HepG2 (cell line): ENCODE results near the gene AK4.

Experiments used
- CREB1 ChIP-seq, 2 experiments: fragments of 450-650 bp in 1 of 2; IDR thresholded peaks; 2 replicates each; pipeline ENCODE4 v1.6.1; 2016 to 2017; ENCODE audit warnings: control low read depth in 1 of 2, mild to moderate bottlenecking in 1 of 2, missing compliant biosample characterization in 1 of 2, missing genetic modification characterization in 1 of 2
- GABPA ChIP-seq, 2 experiments: IDR thresholded peaks; 2 replicates each; pipeline ENCODE4 v1.6.1; 2011 to 2016; ENCODE audit warnings: low read depth in 2 of 2, low read length in 1 of 2, missing biosample characterization in 1 of 2, missing genetic modification characterization in 1 of 2
- JUN ChIP-seq: sonication (generic); formaldehyde crosslinking; IDR thresholded peaks from 2 replicates; pipeline ENCODE4 v1.4.0; 2020; ENCODE audit warnings: mild to moderate bottlenecking, missing genetic modification reagents
- MTF1 ChIP-seq: sonication (generic); formaldehyde crosslinking; IDR thresholded peaks from 2 replicates; pipeline ENCODE4 v1.5.0; 2020; ENCODE audit warnings: missing genetic modification reagents
- NFYB ChIP-seq: sonication (generic); formaldehyde crosslinking; IDR thresholded peaks from 2 replicates; pipeline ENCODE4 v1.4.0; 2020; ENCODE audit warnings: missing genetic modification reagents
- RERE ChIP-seq: IDR thresholded peaks from 2 replicates; pipeline ENCODE4 v1.6.1; 2016; ENCODE audit warnings: low read depth, missing genetic modification reagents, missing compliant biosample characterization
- TCF12 ChIP-seq, 2 experiments: fragments of 450-650 bp in 1 of 2; sonication (generic) in 1 of 2; formaldehyde crosslinking in 1 of 2; IDR thresholded peaks; 2 replicates each; pipeline versions ENCODE4 v1.6.1 to v1.8.0; 2017 to 2022; ENCODE audit warnings: antibody characterized with exemption in 1 of 2, mild to moderate bottlenecking in 1 of 2, missing genetic modification reagents in 1 of 2, moderate library complexity in 1 of 2
- YY1 ChIP-seq: IDR thresholded peaks from 2 replicates; pipeline ENCODE4 v1.6.1; 2011; ENCODE audit warnings: low read length, low read depth, moderate library complexity, mild to moderate bottlenecking; ENCODE audit not compliant: insufficient read depth, insufficient replicate concordance
- ZBTB33 ChIP-seq: sonication (generic); formaldehyde crosslinking; IDR thresholded peaks from 2 replicates; pipeline ENCODE4 v1.4.0; 2020; ENCODE audit warnings: missing genetic modification reagents
- ZNF781 ChIP-seq: sonication (generic); formaldehyde crosslinking; IDR thresholded peaks from 2 replicates; pipeline ENCODE4 v1.5.1; 2020; ENCODE audit warnings: borderline replicate concordance, mild to moderate bottlenecking, missing genetic modification reagents; ENCODE audit errors: not compliant biosample characterization
- ZNF788 ChIP-seq: sonication (generic); formaldehyde crosslinking; IDR thresholded peaks from 2 replicates; pipeline ENCODE4 v1.5.0; 2020; ENCODE audit warnings: mild to moderate bottlenecking, missing genetic modification reagents, borderline replicate concordance
- ZNF792 ChIP-seq: IDR thresholded peaks from 2 replicates; pipeline ENCODE4 v1.6.1; 2016
- TF ChIP-seq, protein P1 (sequence below): sonication (generic); formaldehyde crosslinking; IDR thresholded peaks from 2 replicates; pipeline ENCODE4 v1.8.0; 2022; ENCODE audit warnings: missing genetic modification reagents, mild to moderate bottlenecking, moderate library complexity, borderline replicate concordance
- TF ChIP-seq, protein P2 (sequence below): sonication (generic); formaldehyde crosslinking; IDR thresholded peaks from 2 replicates; pipeline ENCODE4 v1.4.0; 2020; ENCODE audit warnings: missing genetic modification reagents, borderline replicate concordance

DNA sequence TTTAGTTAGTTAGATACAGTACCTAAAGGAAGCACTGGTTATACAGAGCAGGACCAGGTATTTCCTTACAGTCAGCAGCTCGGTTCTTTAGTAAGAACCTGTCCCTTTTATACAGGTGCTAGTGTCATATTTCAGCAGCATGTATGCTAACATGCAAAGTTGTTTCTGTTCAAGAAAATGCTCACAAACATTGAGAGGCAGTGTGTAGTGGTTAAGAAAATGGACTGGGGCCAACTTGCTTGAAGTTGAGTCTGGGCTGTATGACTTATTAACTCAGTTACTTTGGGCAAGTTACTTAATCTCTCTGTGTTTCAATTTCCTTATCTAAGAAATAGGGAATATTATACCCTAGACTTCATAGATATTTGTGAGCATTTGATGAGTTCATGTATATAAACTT is 31.1 kb downstream of the AK4 start:
- TF ChIP-seq CREB1 (IDR thresholded peaks at IDR 0.05), result no peak
- no peak for TF ChIP-seq CREB1 (CRISPR knock-in tag; IDR thresholded peaks at IDR 0.05)
- TF ChIP-seq RERE, result no peak
- TF ChIP-seq, protein P1, sequence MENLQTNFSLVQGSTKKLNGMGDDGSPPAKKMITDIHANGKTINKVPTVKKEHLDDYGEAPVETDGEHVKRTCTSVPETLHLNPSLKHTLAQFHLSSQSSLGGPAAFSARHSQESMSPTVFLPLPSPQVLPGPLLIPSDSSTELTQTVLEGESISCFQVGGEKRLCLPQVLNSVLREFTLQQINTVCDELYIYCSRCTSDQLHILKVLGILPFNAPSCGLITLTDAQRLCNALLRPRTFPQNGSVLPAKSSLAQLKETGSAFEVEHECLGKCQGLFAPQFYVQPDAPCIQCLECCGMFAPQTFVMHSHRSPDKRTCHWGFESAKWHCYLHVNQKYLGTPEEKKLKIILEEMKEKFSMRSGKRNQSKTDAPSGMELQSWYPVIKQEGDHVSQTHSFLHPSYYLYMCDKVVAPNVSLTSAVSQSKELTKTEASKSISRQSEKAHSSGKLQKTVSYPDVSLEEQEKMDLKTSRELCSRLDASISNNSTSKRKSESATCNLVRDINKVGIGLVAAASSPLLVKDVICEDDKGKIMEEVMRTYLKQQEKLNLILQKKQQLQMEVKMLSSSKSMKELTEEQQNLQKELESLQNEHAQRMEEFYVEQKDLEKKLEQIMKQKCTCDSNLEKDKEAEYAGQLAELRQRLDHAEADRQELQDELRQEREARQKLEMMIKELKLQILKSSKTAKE (CRISPR knock-in tag), result no peak
- TF ChIP-seq, protein P2, sequence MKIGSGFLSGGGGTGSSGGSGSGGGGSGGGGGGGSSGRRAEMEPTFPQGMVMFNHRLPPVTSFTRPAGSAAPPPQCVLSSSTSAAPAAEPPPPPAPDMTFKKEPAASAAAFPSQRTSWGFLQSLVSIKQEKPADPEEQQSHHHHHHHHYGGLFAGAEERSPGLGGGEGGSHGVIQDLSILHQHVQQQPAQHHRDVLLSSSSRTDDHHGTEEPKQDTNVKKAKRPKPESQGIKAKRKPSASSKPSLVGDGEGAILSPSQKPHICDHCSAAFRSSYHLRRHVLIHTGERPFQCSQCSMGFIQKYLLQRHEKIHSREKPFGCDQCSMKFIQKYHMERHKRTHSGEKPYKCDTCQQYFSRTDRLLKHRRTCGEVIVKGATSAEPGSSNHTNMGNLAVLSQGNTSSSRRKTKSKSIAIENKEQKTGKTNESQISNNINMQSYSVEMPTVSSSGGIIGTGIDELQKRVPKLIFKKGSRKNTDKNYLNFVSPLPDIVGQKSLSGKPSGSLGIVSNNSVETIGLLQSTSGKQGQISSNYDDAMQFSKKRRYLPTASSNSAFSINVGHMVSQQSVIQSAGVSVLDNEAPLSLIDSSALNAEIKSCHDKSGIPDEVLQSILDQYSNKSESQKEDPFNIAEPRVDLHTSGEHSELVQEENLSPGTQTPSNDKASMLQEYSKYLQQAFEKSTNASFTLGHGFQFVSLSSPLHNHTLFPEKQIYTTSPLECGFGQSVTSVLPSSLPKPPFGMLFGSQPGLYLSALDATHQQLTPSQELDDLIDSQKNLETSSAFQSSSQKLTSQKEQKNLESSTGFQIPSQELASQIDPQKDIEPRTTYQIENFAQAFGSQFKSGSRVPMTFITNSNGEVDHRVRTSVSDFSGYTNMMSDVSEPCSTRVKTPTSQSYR (CRISPR knock-in tag), result no peak
- no peak for TF ChIP-seq ZNF792
- TF ChIP-seq YY1, result no peak
- TF ChIP-seq ZNF781 (CRISPR knock-in tag), result no peak
- TF ChIP-seq JUN (CRISPR knock-in tag), result no peak
- no peak for TF ChIP-seq NFYB
- TF ChIP-seq GABPA (IDR thresholded peaks at IDR 0.05; ENCODE audit: low read depth, low read length), result no peak
- TF ChIP-seq GABPA (CRISPR knock-in tag; IDR thresholded peaks at IDR 0.05; ENCODE audit: low read depth), result no peak
- no peak for TF ChIP-seq TCF12 (IDR thresholded peaks at IDR 0.05)
- TF ChIP-seq TCF12 (CRISPR knock-in tag; IDR thresholded peaks at IDR 0.05), result no peak
- TF ChIP-seq MTF1 (CRISPR knock-in tag), result no peak
- no peak for TF ChIP-seq ZNF788 (CRISPR knock-in tag)
- no peak for TF ChIP-seq ZBTB33
